Hepatocyte (in vitro differentiated cells): ENCODE results near the gene SH3PXD2A. TPM values are rescaled to one million over a fixed set of nuclear protein-coding genes. Genes with fewer than 3 reads are reported as not detected.

ENCODE experiments used
- DNase-seq: peaks from one replicate; pipeline ENCODE4 v3.0.0-alpha.2; 2016; ENCODE audit warnings: low spot score
- H2AFZ ChIP-seq: fragments of 200-600 bp; sonication (generic); 2 replicates; pipeline ENCODE4 v1.6.0; 2016; ENCODE audit warnings: antibody characterized with exemption, mild to moderate bottlenecking
- H3K27ac ChIP-seq: fragments of 200-600 bp; sonication (generic); 2 replicates; pipeline ENCODE4 v1.5.1; 2016; ENCODE audit warnings: mild to moderate bottlenecking
- H3K27me3 ChIP-seq: fragments of 200-600 bp; sonication (generic); 2 replicates; pipeline ENCODE4 v1.6.1; 2016
- H3K36me3 ChIP-seq: fragments of 200-600 bp; sonication (generic); replicated peaks from 2 replicates; pipeline ENCODE4 v1.5.1; 2016; ENCODE audit warnings: low read depth; ENCODE audit not compliant: insufficient read depth
- H3K4me1 ChIP-seq: fragments of 200-600 bp; sonication (generic); 2 replicates; pipeline ENCODE4 v1.5.1; 2016; ENCODE audit warnings: mild to moderate bottlenecking, moderate library complexity; ENCODE audit not compliant: insufficient read depth
- H3K4me2 ChIP-seq: fragments of 200-600 bp; sonication (generic); 2 replicates; pipeline ENCODE4 v1.6.0; 2016
- H3K4me3 ChIP-seq: fragments of 200-600 bp; sonication (generic); 2 replicates; pipeline ENCODE4 v1.5.1; 2016; ENCODE audit warnings: mild to moderate bottlenecking
- H3K79me2 ChIP-seq: fragments of 200-600 bp; sonication (generic); 2 replicates; pipeline ENCODE4 v1.6.0; 2017; ENCODE audit warnings: mild to moderate bottlenecking
- H3K9me2 ChIP-seq: fragments of 200-600 bp; sonication (generic); replicated peaks from 2 replicates; pipeline ENCODE4 v1.6.0; 2017; ENCODE audit warnings: mild to moderate bottlenecking; ENCODE audit not compliant: insufficient read depth
- H3K9me3 ChIP-seq: fragments of 200-600 bp; sonication (generic); 2 replicates; pipeline ENCODE4 v1.5.1; 2016; ENCODE audit warnings: low read depth, mild to moderate bottlenecking
- H4K20me1 ChIP-seq: fragments of 200-600 bp; sonication (generic); 2 replicates; pipeline ENCODE4 v1.6.0; 2016; ENCODE audit warnings: mild to moderate bottlenecking; ENCODE audit not compliant: insufficient read depth, poor library complexity, severe bottlenecking
- CTCF ChIP-seq: fragments of 200-600 bp; sonication (generic); IDR thresholded peaks from 2 replicates; pipeline ENCODE4 v1.5.1; 2016; ENCODE audit warnings: antibody characterized with exemption, mild to moderate bottlenecking; ENCODE audit not compliant: poor library complexity
- EZH2 ChIP-seq: fragments of 200-600 bp; sonication (generic); IDR thresholded peaks from 2 replicates; pipeline ENCODE4 v1.6.1; 2016; ENCODE audit warnings: antibody characterized with exemption, mild to moderate bottlenecking, borderline replicate concordance
- EZH2phosphoT487 ChIP-seq: fragments of 200-600 bp; sonication (generic); IDR thresholded peaks from one replicate; pipeline ENCODE4 v1.6.1; 2018; ENCODE audit warnings: antibody characterized with exemption, mild to moderate bottlenecking, low read depth, moderate library complexity; ENCODE audit not compliant: unreplicated experiment, severe bottlenecking
- WGBS: methylation state at CpG from one replicate; pipeline ENCODE4 v1.1.6; 2016; ENCODE audit warnings: low lambda C conversion rate; ENCODE audit errors: missing lambda C conversion rate; 5-methylcytosine and 5-hydroxymethylcytosine counted together
- polyA plus RNA-seq: library from polyadenylated mRNA; unstranded; fragments of >200 nt; fragmentation: Nextera tagmentation; extraction: Ambion mirVana; gene quantifications from 2 replicates; pipeline ENCODE4 v1.2.1, GENCODE V29; 2016
- total RNA-seq: library from RNA; depleted of rRNA; stranded (reverse); fragments of >200 nt; gene quantifications from 2 replicates; pipeline ENCODE4 v1.2.3, GENCODE V29; 2014

Gene SH3PXD2A
- total and polyA plus RNA-seq, 2 experiments from 2014 or later: 8.4 to 13.6 TPM

- Histone ChIP-seq H3K79me2 (no peaks in the 10 kb centered on the region), H3K9me2 (no peaks in the 10 kb centered on the region), H2AFZ (no peak overlapping the region), H3K9me3 (no peaks in the 10 kb centered on the region), H3K27ac (no peak overlapping the region), H4K20me1 (no peaks in the 10 kb centered on the region), H3K27me3 (no peaks in the 10 kb centered on the region), H3K4me3 (no peak overlapping the region), H3K4me2 (no peak overlapping the region), H3K4me1 (peaks cover 16% of the 10 kb centered on the region), H3K36me3 (no peaks in the 10 kb centered on the region)
- no peak for TF ChIP-seq EZH2
- TF ChIP-seq CTCF: no peak
- no peak for TF ChIP-seq EZH2phosphoT487
- WGBS: 90% methylated on average over 6 of the region's 6 CpGs
- no peak for DNase-seq
Observed at GRCh38 chr10:103687172-103687571, 168.2 kb downstream of the SH3PXD2A start.

- no peak overlapping the region for H3K4me3 ChIP-seq
- no peaks in the 10 kb centered on the region for H3K27me3 ChIP-seq
- 23% methylated on average over 8 of the region's 8 CpGs for WGBS
- no peak overlapping the region for H2AFZ ChIP-seq
- peak; percentile 88 for DNase-seq
- no peaks in the 10 kb centered on the region for H3K9me2 ChIP-seq
- peaks cover 11% of the 10 kb centered on the region for H3K4me1 ChIP-seq
- H4K20me1 ChIP-seq: no peaks in the 10 kb centered on the region
- no peaks in the 10 kb centered on the region for H3K9me3 ChIP-seq
- no peaks in the 10 kb centered on the region for H3K36me3 ChIP-seq
- no peaks in the 10 kb centered on the region for H3K79me2 ChIP-seq
- peak overlapping the region; percentile 80 for H3K27ac ChIP-seq
- H3K4me2 ChIP-seq: peak overlapping the region; percentile 7
- TF ChIP-seq EZH2phosphoT487: no peak
- no peak for TF ChIP-seq EZH2
- peak; percentile 95 for TF ChIP-seq CTCF
Observed at GRCh38 chr10:103685880-103686669, 169.3 kb downstream of the SH3PXD2A start.

- Histone ChIP-seq H3K79me2 (peaks cover 1% of the 10 kb centered on the region), H3K27ac (no peak overlapping the region)
- TF ChIP-seq EZH2: no peak
- no peak for TF ChIP-seq EZH2phosphoT487
- no peak for TF ChIP-seq CTCF
Observed at GRCh38 chr10:103683851-103684250, 171.5 kb downstream of the SH3PXD2A start.

More at GRCh38 chr10:103683851-103684250, 171.5 kb downstream of the SH3PXD2A start:
- DNase-seq: no peak
- no peak overlapping the region for H3K4me2 ChIP-seq
- H3K36me3 ChIP-seq: no peaks in the 10 kb centered on the region
- H3K4me1 ChIP-seq: peaks cover 11% of the 10 kb centered on the region
- H3K9me2 ChIP-seq: no peaks in the 10 kb centered on the region
- no peaks in the 10 kb centered on the region for H4K20me1 ChIP-seq
- no peaks in the 10 kb centered on the region for H3K9me3 ChIP-seq
- H2AFZ ChIP-seq: no peak overlapping the region
- 84% methylated on average over 4 of the region's 4 CpGs for WGBS
- H3K4me3 ChIP-seq: no peak overlapping the region
- no peaks in the 10 kb centered on the region for H3K27me3 ChIP-seq
